Neural progenitor cell (in vitro differentiated cells): Measurements from ENCODE around the gene AP1S1.

ENCODE experiments used
- EZH2 ChIP-seq: fragments of 200-600 bp; sonication (generic); IDR thresholded peaks from 2 replicates; pipeline ENCODE4 v1.6.1; 2017; ENCODE audit warnings: antibody characterized with exemption, mild to moderate bottlenecking, moderate library complexity
- TF ChIP-seq, protein P1 (sequence below): fragments of 200-600 bp; sonication (generic); IDR thresholded peaks from 2 replicates; pipeline ENCODE4 v1.5.1; 2017; ENCODE audit warnings: antibody characterized with exemption, mild to moderate bottlenecking

DNA sequence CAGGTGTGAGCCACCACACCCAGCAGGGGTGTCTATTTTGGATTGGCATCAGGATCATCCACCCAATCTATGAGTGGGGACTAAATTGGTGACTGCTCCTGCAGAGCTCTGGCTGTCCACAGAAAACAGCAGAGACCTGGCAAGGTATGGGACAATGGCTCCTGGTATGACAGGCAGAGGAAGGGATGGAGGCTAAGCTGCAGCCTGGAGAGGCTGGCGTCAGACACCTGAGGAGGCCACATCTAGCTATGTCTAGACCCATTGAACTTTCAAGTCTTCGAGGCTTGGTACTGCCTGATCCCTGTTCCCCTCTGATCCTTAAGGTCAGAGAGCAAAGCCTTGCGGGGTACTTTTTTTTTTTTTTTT is 30.6 kb upstream of the AP1S1 start:
- TF ChIP-seq EZH2, result no peak
- TF ChIP-seq, protein P1, sequence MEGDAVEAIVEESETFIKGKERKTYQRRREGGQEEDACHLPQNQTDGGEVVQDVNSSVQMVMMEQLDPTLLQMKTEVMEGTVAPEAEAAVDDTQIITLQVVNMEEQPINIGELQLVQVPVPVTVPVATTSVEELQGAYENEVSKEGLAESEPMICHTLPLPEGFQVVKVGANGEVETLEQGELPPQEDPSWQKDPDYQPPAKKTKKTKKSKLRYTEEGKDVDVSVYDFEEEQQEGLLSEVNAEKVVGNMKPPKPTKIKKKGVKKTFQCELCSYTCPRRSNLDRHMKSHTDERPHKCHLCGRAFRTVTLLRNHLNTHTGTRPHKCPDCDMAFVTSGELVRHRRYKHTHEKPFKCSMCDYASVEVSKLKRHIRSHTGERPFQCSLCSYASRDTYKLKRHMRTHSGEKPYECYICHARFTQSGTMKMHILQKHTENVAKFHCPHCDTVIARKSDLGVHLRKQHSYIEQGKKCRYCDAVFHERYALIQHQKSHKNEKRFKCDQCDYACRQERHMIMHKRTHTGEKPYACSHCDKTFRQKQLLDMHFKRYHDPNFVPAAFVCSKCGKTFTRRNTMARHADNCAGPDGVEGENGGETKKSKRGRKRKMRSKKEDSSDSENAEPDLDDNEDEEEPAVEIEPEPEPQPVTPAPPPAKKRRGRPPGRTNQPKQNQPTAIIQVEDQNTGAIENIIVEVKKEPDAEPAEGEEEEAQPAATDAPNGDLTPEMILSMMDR, result no peak
